ENCODE measurements around the gene COL2A1.

DNA sequence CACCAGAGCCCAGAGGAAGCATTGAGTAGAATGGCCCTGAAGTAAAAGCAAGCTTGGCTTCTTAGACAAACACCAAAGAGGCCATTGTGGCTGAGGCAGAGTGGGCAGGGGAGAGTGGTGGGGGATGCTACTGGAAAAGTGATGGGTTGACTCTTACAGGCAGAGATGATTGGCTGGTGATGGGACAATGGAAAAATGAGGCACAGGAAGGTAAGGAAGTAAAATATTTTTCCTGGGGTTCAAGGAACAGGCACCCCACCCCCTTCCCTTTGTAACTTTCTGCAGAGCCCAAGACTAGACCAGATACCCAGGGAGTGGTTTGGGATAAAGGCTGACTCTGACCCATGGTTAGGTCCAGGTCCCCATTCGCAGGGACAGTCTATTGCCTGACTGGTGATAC is 34.9 kb upstream of the COL2A1 start:
- TF ChIP-seq, protein P1, sequence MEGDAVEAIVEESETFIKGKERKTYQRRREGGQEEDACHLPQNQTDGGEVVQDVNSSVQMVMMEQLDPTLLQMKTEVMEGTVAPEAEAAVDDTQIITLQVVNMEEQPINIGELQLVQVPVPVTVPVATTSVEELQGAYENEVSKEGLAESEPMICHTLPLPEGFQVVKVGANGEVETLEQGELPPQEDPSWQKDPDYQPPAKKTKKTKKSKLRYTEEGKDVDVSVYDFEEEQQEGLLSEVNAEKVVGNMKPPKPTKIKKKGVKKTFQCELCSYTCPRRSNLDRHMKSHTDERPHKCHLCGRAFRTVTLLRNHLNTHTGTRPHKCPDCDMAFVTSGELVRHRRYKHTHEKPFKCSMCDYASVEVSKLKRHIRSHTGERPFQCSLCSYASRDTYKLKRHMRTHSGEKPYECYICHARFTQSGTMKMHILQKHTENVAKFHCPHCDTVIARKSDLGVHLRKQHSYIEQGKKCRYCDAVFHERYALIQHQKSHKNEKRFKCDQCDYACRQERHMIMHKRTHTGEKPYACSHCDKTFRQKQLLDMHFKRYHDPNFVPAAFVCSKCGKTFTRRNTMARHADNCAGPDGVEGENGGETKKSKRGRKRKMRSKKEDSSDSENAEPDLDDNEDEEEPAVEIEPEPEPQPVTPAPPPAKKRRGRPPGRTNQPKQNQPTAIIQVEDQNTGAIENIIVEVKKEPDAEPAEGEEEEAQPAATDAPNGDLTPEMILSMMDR (IDR thresholded peaks at IDR 0.05) = no peak
- TF ChIP-seq POLR2A (IDR thresholded peaks at IDR 0.05) = no peak
